Stimulated activated CD4-positive, alpha-beta T cell treated with anti-CD3 and anti-CD28 coated beads, TNF-alpha, amount 100 ng/mL, for 4 hours (primary cell): Measurements from ENCODE around the gene PHLDA1.
"Not testable (repeated sequence)": the region's sequence is repeated elsewhere in the genome, so short reads cannot be mapped to it uniquely, and the experiment has no call there.

ENCODE experiments used
- DNase-seq, 3 experiments: peaks; one replicate each; pipeline ENCODE4 v3.0.0-alpha.2; 2020; ENCODE audit warnings: low read depth in 3 of 3

Gene PHLDA1

DNA sequence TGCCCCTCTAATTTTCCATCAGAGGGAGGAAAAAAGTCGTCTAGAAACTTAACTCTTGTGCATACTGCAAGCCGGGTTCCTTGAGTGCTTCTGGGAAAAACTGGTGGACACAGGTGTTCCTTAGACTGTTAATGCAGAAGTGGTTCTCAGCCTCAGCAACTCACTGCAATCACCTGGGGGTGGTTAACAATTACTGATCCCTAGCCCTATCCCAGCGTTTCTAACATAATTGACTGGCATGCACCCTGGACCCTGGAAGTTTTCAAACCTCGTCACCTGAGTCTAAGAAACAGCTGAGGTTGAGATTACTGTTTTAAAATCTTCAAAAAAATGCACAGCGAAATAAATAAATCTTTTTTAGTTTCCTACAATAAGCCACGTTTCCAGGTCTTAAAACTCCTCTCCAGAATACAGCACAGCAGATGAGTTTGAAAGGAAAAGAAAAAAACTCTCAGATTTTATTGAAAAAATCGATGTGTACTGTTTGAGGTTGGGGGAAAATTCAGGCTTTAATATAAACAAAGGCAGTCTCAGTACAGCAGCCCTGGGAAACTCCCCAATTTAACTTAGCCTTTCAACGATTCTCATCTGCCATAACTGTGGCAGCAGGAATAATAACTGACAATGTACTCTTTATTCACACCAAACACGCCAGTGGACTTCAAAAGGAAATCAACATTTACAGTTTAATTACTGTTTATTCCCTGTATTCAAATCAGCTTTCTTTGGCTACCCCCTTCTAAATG is 45.4 kb downstream of the PHLDA1 start:
- no peak for DNase-seq

DNA sequence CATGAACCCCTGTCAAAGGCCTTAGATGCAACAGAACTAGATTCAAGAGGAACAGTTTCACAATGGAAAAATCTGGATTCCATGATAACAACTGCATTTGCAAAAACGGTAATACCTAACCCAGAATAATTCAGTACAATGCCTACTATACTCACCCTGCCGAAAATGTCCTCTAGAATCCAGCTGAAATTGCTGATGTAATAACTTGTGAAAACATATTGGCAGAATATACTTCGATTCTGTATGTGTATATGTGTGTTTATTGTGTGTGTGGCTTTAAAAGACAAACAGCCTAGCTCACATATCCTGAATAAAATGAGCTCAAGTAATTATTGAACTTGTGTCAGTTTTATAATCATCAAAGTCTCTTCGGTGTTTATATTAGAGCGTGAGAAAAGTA is 46.0 kb downstream of the PHLDA1 start:
- DNase-seq = no peak

DNA sequence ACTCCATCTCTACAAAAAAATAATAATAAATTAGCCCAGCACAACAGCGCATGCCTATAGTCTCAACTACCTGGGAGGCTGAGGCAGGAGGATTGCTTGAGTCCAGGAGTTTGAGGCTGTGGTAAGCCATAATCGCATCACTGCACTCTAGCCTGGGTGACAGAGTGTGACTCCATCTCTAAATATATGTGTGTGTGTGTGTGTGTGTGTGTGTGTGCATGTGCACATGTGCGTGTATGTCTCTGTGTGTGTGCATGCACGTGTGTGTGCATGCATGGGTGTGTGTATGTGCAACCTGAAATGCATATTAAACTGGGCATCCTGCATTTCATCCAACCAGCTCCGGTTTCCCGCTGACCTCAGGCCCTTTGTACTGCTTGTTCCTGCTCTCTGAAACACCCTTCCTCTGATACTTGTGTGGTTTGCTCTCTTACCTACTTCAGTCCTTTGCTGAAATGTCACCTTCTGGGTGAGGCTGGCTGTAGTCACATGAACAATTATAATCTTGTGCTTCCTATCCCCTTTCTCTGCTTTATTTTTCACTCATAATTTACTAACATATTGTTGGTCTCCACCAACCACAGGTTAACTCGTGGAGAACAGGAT is 46.9 kb downstream of the PHLDA1 start:
- no peak for DNase-seq

DNA sequence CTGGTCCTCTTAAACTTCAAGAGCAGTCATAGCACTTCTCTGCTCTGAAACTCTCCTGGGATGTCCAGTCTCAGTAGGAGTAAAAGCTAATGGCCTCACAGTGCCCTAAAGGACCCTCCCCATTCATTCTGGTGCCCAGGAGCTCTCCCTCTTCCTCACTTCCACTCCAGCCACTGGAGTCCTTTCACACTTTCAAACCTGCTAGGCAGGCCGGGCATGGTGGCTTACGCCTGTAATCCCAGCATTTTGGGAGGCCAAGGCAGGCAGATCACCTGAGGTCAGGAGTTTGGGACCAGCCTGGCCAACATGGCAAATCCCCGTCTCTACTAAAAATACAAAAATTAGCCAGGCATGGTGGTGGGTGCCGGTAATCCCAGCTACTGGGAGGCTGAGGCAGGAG is 47.7 kb downstream of the PHLDA1 start:
- not testable (repeated sequence) for DNase-seq

DNA sequence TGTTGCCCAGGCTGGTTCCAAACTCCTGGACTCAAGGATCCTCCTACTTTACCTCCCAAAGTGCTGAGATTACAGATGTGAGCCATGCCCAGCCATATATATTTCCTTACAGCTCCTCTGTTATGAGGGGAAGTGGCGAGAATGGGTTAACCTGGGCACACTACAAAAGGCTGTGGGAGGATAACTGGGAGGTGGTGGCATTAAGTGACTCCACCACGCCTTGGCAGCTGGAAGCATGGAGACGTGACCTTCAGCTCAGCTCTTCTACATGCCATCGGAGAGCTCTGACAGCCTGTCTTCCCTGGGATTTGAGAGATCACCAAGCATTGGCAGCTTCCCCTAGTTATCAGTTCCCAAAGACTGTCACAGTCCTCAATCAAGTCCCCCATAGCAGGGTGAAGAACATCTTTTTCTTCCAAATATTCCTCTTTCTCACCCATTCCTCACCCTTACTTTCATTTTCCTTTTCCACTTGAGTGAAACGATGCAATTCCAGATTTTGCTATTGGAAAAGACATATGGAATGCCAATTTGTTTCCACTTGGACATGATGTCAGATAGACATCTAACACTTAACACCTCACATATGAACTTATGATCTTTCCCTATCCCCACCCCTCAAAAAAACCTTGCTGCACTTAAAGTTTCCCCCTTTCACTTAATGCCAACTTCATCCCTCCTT is 48.5 kb downstream of the PHLDA1 start:
- no peak for DNase-seq

DNA sequence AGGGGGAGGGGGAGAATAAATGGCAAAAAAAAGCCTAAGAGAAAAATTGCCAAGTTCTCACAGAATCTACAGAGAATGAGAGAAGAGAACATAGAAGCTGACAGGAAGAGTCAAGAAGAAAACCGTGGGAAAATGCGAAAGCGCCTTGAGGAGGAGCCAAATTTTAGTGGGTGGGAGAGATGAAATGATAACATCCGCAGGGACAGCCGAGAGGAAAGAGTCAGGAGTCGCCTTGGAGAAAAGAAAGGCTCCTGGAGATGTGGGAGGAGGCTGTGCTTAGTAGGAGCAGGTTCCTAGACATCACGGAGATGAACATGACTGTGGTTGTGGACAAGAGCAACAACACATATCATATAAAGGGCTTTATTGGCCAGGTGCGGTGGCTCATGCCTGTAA is 49.4 kb downstream of the PHLDA1 start:
- no peak for DNase-seq

DNA sequence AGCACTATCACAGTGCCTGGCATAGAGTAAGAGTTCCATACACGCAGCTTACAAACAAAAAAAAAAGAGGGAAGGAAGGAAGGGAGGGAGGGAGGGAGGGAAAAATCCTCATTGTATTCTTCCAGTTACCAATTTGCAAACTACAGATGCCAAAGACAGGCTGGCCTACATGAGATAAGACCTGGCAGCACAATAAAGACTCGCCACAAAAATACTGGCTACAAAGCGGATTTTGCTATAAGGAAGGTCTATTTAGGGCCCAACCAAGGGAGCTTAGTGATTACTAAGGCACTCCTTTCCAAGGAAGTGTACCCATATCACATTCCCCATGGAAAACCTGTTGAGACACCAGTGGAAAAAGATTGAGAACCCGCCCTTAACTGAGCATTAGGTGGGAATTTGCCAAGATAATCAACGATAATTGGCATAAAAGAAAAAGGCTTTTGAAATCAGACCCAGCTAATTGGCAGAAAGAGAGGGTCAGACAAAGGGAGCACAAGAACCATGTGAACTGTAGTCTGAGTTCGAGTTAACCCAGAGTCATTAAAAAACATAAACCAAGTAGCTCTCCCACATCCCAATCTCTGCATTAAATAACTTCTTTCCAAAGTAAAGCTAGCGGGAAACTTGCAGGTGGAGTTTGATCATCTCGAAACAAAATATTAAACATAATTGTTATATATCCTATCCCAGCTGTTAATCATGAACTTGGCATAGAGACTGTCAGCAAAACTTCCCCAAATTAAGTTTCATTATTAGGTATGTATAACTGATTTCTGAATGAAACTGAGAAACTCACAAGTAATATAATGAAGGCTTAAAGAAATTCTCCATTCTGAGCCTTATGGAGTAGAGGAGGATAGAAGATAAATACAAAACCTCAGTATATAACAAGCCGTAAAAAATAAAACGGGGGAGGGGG is 50.1 kb downstream of the PHLDA1 start:
- no peak for DNase-seq

DNA sequence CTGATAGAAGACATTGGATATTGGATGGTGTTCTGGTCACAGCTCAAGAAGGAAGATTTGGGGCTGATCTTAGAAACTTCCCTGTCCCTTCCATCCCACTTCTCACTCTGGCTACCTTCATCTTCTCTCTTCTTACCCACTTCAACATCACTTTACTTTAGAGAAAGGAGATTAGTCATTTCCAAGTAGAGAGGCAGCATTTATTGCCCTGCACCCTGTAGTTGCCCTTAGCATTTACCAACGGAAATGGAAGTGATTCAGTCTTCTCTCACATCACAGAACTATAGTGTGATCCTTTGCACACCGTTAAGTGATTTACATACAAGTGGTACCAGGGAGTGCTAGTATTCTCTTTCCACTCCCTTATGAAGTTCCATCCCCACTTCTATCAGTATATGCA is 52.4 kb downstream of the PHLDA1 start:
- DNase-seq = no peak

DNA sequence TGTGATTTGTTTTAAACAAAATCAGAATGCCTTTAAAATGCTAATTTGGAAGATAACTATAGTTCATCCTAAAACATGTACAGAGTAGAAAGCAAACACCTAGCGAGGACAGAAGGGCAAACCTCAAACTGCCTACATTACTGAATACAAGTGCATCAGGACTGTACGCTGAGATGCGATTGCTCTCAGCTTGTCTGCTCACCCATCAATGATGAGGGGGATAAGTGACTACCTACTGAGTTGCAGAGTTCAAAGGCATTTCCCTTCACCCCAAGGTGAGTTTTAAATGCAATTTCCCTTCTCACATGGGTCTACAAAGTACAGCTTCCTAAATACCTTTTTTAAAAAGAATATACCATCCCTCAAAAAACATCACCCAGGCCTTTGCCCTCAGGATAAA is 52.9 kb downstream of the PHLDA1 start:
- DNase-seq = no peak

DNA sequence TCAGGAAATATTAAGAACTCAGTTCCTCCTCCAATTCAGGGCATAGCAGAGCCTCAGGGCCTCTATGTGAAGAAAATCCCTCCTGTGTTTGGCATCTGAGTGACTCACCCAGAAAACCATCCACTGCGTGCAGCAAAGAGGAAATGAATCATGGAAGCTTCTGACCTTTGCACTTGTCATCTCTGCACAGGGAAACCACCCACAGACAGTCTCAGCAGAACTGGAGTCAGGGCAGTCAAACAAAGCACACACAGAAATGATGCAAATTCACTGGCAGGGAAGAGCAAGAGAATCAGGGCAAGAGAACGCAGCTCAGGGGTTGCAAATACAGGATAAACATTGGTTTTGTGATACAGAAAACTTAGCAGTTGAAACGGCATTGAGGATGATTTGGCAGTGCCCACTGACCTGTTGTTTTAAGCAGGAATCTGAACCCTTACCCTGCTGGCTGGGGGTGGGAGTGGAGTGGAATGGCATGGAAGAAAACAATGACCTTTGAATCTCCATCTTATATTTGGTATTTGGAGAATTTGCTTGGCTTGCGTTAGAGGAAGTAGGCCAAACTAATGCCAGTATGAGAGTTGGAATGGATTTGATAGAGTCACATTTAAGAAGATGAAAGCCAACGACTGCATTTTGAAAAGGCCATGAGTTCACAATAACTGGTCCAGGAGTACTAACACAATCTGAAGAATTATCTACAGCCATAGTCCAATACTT is 53.5 kb downstream of the PHLDA1 start:
- peak in 2 of 3 experiments; percentile 59 to 73 for DNase-seq

DNA sequence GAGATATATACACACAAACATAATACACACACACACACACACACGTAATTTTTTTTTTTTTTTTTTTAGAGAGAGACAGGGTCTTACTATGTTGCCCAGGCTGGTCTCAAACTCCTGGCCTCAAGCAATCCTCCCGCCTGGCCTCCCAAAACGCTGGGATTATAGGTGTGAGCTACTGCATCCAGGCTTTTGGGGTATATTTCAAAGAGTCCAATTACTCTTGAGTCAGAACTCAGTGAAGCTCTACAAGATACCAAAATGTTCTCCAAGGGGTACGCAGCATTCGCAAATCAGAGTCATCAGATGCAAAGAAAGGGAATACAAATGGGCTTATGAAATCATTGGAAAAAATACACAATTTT is 54.0 kb downstream of the PHLDA1 start:
- DNase-seq = no peak

DNA sequence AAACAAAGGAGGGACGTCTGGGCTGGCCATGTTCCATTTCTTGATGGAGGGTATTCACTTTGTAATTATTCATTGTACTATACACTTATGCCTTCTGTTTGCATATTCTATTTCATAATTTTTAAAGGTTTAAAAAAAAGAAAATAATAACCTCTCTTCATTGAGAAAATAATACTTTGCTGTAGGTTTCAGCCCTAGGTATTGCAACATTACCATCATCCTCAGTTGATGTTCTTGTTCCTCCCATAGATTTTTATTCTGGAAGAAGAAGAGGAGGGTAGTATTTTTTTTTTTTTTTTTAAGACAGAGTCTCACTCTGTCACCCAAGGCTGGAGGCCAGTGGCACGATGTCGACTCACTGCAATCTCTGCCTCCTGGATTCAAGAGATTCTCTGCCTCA is 54.7 kb downstream of the PHLDA1 start:
- no peak for DNase-seq

DNA sequence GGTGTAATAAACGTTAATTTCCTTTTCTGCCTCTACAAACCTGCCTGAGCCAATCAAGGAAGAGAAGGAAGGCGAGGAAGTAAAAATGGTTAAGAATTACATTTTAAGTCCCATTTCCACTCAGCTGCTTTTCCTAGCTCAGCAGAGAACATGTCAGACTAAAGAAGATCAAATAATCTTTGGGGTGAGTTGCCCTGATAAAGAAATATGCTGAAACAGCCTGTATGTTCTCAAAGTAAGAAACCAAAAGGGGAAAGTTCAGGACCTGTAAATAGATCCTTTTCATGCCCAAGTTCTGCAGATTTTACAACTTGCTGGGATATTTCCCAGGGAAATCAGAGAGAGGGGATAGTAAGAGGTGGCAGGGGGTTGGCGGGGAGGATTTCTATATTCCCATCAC is 55.5 kb downstream of the PHLDA1 start:
- no peak for DNase-seq

DNA sequence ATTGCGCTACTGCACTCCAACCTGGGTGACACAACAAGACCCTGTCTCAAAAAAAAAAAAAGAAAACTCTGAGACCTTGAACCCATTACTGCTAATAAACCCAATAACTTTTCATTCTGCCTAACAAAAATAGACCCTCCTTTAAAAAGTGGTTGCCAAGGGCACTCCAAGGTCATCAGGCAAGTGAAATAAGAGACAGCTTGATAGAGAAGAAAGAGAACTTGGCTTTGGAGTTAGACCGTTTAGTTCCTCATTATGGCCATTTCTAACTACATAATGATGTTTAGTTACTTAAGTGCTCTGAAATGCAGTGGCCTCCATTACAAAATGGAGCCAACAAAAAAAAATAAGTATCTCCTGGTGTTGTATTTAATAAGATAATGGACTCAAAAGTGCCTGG is 55.9 kb downstream of the PHLDA1 start:
- no peak for DNase-seq
